NCI-H2196 treated with DMSO at 0.1 percent for 48 hours (cell line): ENCODE measurements around the gene PPP1CC.
"Not testable (repeated sequence)": the region's sequence is repeated elsewhere in the genome, so short reads cannot be mapped to it uniquely, and the experiment has no call there.

Experiments
- DNase-seq: peaks from one replicate; lab custom pipeline; 2025; ENCODE audit not compliant: unreplicated experiment; lab: John Stamatoyannopoulos, UW

PPP1CC gene

DNA sequence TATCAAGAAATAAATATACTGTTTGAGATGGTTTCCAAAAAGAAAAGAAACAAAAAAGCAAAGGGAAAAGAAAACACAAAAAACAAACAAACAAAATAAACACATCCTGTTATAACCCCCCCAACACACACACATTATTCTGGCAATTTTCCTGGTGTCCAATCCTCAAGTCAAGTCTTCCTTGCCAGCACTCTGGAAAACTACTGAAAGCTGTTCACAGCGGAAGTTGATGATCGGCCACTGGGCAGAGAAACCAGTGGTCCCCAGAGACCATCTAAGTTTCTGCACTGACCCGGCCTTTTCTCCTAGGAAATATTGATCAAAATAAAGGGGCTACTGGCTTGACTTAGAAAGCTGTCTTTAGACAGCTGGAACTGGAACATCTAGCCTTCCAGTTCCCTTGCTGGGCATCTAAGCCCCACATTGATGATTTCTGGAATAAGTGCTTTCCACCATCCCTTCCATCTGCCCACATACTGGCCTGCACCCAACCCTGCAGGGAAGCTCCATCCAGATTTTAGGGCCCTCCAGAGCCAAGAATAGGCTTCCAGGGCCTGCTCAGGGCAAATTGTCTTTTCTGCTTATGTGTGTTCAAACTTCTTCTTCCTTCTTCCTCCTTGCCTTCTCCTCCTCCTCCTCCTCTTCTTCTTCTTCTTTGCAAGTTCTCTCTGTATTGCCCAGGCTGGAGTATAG lies 11.6 kb upstream of the PPP1CC start:
- no peak for DNase-seq

DNA sequence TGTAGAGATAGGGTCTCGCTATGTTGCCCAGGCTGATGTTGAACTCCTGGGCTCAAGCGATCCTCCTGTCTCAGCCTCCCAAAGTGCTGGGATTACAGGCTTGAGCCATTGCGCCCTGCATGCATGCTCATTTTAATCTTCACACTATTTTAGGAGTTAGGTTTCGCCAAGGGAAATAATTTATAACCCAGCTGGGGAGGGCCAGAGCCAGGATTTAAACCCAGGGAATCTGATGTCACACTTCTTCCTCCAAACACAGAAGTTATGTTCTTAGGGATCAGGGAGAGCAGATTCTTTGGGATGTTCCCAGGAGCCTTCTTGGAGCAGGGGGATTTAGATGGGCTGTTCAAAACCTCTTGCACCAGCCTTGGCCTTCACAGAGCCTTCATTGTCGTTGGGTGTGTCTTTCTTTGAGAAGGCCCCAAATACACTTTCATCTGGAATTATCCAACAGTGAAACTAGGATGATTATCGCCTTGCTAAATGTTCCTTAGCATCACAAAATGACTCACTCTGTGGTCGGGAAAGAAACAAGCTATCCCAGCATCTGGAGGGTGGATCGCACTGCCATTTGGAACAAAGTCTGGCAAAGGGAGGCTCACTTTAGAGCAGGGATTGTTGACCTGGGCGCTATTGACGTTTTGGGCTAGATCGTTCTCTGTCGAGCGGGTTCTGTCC lies 8.2 kb upstream of the PPP1CC start:
- no peak for DNase-seq

DNA sequence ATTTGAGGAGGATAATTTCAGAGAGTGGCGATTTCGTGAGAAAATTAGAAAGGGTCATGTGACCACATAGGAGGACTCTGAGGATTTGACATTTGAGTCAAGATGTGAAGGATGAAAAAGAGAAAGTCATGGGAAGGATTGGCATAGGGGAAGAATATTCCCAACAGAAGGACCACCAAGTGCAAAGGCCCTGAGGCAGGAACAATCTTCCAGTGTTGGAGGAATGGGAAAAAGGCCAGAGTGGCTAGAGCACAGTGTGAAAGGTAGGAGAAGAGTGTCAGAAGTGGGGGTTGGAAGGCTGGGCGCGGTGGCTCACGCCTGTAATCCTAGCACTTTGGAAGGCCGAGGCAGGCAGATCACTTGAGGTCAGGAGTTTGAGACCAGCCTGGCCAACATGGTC lies 3.9 kb upstream of the PPP1CC start:
- DNase-seq: no peak

GRCh38 chr12:110745542-110746284 lies 3.0 kb upstream of the PPP1CC start:
- DNase-seq: no peak

DNA sequence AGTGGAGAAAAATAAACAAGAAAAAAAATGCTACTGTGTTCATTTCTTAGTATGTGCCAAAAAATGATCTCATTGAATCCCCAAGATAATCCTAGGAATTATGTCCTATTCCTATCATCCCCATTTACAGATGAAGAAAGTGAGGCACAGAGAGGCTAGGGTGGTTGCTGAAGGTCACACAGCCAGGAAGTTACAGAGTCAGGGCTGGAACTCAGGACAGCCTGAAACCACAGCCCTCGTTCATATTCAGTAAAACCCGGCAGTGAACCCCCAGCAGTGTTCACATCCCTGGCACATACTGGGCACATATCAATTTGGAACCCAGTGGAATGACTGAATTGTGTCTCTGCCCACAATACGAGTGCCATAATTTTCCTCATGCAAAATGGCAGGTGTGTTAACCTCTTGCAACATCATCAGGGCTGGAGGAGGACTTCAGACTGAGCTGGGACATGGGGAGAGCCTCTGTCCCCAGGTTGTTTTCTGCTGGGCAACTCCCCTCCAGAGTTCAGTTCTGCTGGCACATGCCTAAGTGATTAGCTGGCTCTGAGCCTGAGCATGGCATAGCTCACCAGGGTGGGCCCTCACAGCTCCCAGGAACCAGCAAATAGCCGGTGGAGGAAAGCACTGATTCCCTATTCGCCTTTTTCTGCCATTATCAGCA lies 2.0 kb upstream of the PPP1CC start:
- no peak for DNase-seq

- no peak for DNase-seq
Measured at GRCh38 chr12:110744151-110744571, 1.5 kb upstream of the PPP1CC start.

DNA sequence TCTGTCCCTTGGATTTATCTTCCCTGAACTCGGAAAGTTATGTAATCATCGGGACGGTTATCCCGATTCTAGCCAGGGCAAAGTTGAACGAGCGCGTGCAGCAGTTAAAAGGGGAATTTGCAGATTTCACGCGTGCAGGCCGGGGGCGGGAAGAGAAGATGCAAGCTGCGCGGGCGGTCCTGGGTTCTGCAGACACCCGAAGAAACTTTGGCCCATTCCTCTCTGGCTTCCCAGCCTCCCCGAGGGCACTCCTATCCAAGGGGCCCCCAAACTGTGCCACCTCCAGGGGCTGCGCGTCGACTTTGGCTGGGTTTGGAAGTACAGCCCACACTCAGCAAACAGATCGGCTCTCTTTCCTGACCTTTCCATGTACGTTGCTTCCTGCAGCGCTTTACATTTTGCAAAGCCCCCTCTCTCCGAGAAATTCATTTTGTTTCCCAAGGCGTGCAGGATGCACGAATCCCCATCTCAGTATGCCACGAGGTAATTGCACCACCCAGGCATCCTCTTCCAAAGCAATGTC lies 941 bp upstream of the PPP1CC start:
- no peak for DNase-seq

GRCh38 chr12:110742096-110742717 lies 484 bp downstream of the PPP1CC start:
- DNase-seq: no peak

DNA sequence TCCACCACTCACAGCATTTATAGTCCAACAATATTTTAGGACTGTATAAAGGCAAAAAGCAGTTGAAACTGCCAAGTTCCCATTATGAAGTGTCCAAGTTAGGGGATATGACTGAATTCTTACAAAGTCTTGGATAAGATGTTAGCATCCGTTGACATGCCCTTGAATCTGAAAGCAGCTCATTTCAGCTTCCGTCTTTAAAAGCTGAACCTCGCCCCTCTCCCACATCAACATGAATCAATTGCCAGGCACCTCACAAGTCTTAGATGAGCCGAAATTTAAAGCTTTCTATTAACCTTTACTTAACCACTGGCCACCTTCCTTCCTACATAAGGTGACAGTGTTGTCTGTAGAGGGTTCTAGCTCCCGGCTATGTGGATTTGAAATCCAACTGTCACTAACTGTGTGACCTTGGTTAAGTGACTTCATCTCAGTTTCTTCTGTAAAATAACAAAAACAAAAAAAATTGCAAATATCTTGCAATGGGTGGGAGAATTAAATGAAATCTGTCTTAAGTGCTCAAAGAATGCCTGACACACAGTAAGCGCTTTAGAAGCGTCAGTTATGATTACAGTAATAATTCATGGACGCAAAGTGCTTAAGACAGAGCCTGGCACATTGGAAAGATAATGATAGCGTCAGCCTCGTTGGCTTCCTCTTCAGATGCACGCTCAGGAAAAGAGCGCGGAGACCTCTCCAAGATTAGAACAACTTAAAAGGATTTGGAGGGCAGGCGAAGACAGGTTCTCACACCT lies 1.2 kb downstream of the PPP1CC start:
- DNase-seq: no peak

DNA sequence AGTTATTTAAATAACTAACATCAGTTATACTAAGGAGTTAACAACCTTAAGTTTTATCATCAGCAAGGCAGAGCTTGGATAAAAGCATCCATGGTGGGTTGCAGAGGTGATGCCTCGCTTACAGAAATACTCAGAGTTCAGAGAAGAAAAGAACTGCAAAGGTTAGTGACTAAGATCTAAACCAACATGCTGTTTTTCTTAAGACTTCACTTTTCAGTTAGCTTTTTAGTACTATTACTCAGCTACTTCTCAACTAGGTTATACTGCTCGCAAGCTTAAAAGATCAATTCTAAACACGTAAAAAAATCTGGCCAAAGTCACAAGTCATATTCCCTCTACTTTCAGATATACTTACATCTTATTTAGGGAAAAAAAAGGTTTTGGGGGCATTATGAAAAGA lies 2.8 kb downstream of the PPP1CC start:
- DNase-seq: no peak

DNA sequence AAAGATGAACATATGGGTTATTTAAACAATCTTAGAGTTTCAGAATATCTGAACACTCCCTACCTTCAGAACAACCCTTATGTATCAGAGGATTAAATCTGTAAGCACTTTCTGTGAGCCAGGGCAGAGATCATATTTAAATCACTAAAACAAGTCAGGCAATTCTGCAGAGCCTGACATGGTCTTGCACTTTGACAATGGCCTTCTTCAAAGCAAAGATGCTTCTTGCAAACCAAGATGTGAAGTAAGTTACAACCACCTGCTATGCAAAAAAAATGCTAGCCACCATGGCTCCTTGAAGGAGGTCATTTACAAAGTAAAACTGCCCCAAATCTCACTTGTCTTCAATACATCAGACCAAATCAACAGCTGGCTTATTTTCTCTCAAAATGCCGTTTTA lies 3.2 kb downstream of the PPP1CC start:
- no peak for DNase-seq

DNA sequence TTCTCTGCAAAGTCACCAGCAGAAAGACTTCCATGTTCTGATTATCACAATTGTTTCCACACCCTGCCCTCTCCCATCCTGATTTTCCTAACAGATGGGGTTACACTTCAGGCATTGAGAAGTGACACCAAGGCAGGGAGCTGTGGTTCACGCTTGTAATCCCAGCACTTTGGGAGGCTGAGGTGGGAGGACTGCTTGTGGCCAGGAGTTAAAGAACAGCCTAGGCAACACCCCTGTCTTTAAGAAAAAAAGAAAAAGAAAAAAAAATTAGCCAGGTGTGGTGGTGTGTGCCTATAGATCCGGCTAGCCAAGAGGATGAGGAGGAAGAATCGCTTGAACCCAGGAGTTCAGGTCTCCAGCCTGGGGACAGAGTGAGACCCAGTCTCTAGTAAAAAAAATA lies 5.2 kb downstream of the PPP1CC start:
- DNase-seq: no peak

GRCh38 chr12:110737016-110737415 lies 5.7 kb downstream of the PPP1CC start:
- not testable (repeated sequence) for DNase-seq

GRCh38 chr12:110733900-110734299 lies 8.8 kb downstream of the PPP1CC start:
- DNase-seq: no peak

DNA sequence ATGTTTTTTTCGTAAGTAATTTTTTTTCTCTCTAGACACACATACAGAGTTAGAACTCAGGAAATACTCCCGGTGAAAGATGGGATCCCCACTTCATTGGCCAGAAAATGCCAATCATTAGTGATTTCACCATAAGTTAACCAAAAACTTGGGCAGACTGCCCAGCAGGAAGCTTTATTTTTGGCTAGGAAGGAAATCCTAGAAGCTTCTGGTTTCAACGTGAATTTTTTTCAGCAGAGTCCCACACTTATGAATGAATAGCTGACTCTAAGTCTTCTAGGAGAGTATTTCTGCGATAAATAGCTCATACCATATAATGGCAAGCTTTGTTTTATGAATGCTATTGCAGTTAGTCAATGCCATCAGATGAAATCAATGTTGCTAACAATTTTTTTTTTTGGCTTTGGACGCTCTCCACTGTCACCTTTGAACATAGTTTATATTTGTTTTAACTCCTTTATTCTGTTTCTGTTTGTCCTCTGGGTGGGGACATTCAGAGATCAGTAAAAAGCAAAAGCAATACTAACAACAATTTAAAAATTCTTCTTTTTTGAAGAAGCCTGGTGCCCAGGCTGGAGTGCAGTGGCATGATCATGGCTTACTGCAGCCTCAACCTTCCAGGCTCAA lies 9.5 kb downstream of the PPP1CC start:
- DNase-seq: no peak

GRCh38 chr12:110732572-110732971 lies 10.1 kb downstream of the PPP1CC start:
- no peak for DNase-seq

- no peak for DNase-seq
Measured at GRCh38 chr12:110731479-110731878, 11.2 kb downstream of the PPP1CC start.

GRCh38 chr12:110728628-110729027 lies 14.1 kb downstream of the PPP1CC start:
- no peak for DNase-seq

DNA sequence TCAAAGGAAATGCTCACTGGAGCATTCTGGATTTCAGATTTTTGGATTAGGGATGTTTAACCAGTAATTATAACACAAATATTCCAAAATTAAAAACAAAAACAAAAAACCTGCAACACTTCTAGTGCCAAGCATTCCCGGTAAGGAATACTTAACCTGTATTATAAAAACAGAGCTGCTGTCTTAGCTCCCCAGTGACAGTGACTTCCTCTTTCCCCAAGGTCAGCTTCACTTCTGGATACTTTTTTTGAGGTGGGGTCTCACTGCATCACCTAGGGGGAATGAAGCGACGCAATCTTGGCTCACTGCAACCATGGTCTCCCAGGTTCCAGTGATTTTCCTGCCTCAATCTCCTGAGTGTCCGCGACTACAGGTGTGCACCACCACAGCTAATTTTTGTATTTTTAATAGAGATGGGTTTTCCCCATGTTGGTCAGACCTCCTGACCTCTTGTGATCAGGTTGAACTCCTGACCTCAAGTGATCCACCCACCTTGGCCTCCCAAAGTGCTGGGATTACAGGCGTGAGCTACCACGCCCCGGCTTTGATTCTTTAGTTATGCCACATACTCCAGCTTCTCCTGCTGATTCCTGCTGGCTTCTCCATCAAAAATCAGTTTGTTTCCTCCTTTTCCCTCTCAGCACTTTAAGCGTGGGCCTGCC lies 15.9 kb downstream of the PPP1CC start:
- DNase-seq: no peak
